ENCODE data around the gene COL4A2.

COL4A2 gene

GRCh38 chr13:110521946-110522345 is 214.9 kb downstream of the COL4A2 start:
- H3K27me3 ChIP-seq (ENCODE audit: insufficient read depth, low read depth, severe bottlenecking): no peaks in the 10 kb centered on the region
- no peak for DNase-seq
- no peak overlapping the region for H3K27ac ChIP-seq
- H3K36me3 ChIP-seq: no peaks in the 10 kb centered on the region
- H3K9me3 ChIP-seq (ENCODE audit: severe bottlenecking): no peaks in the 10 kb centered on the region
- no peak overlapping the region for H3K4me3 ChIP-seq (ENCODE audit: low read depth, low read length)
- no peak for TF ChIP-seq CTCF (IDR thresholded peaks at IDR 0.05; ENCODE audit: low read depth, low read length)

- Histone ChIP-seq H3K27ac (no peak overlapping the region), H3K4me3 (ENCODE audit: low read depth, low read length) (no peak overlapping the region), H3K36me3 (no peaks in the 10 kb centered on the region), H3K27me3 (ENCODE audit: insufficient read depth, low read depth, severe bottlenecking) (no peaks in the 10 kb centered on the region), H3K9me3 (ENCODE audit: severe bottlenecking) (no peaks in the 10 kb centered on the region)
- TF ChIP-seq CTCF (IDR thresholded peaks at IDR 0.05; ENCODE audit: low read depth, low read length): no peak
- DNase-seq: no peak
These were observed 215.6 kb downstream of the COL4A2 start for GRCh38 chr13:110522721-110523120.

- H3K36me3 ChIP-seq: no peaks in the 10 kb centered on the region
- no peaks in the 10 kb centered on the region for H3K27me3 ChIP-seq (ENCODE audit: insufficient read depth, low read depth, severe bottlenecking)
- no peak for TF ChIP-seq CTCF (IDR thresholded peaks at IDR 0.05; ENCODE audit: low read depth, low read length)
- DNase-seq: no peak
- H3K27ac ChIP-seq: no peak overlapping the region
- H3K4me3 ChIP-seq (ENCODE audit: low read depth, low read length): no peak overlapping the region
- no peaks in the 10 kb centered on the region for H3K9me3 ChIP-seq (ENCODE audit: severe bottlenecking)
These were observed 216.1 kb downstream of the COL4A2 start for GRCh38 chr13:110523180-110523579.

- Histone ChIP-seq H3K36me3 (no peaks in the 10 kb centered on the region), H3K4me3 (ENCODE audit: low read depth, low read length) (no peak overlapping the region), H3K9me3 (ENCODE audit: severe bottlenecking) (no peaks in the 10 kb centered on the region), H3K27ac (no peak overlapping the region), H3K27me3 (ENCODE audit: insufficient read depth, low read depth, severe bottlenecking) (no peaks in the 10 kb centered on the region)
- DNase-seq: no peak
- TF ChIP-seq CTCF (IDR thresholded peaks at IDR 0.05; ENCODE audit: low read depth, low read length): no peak
These were observed 216.9 kb downstream of the COL4A2 start for GRCh38 chr13:110523838-110524540.

GRCh38 chr13:110524541-110525257 is 217.6 kb downstream of the COL4A2 start:
- H3K27me3 ChIP-seq (ENCODE audit: insufficient read depth, low read depth, severe bottlenecking): no peaks in the 10 kb centered on the region

More at GRCh38 chr13:110524541-110525257, 217.6 kb downstream of the COL4A2 start:
- no peak for DNase-seq
- Histone ChIP-seq H3K27ac (no peak overlapping the region), H3K9me3 (ENCODE audit: severe bottlenecking) (no peaks in the 10 kb centered on the region), H3K36me3 (no peaks in the 10 kb centered on the region), H3K4me3 (ENCODE audit: low read depth, low read length) (no peak overlapping the region)
- TF ChIP-seq CTCF (IDR thresholded peaks at IDR 0.05; ENCODE audit: low read depth, low read length): no peak

All from WERI-Rb-1 (cell line).